Gastroesophageal sphincter (tissue), 3 donors: ENCODE measurements around the gene ZMIZ1.

Source experiments
- CTCF ChIP-seq, 4 experiments: fragments of 200-600 bp in 2 of 4; fragments of 450-650 bp in 2 of 4; sonication (generic) in 1 of 4; IDR thresholded peaks; one replicate each; pipeline ENCODE4 v1.5.1; 2017 to 2019; ENCODE audit warnings: antibody characterized with exemption in 4 of 4, mild to moderate bottlenecking in 2 of 4, moderate library complexity in 2 of 4
- POLR2A ChIP-seq, 2 donors: fragments of 450-650 bp; IDR thresholded peaks; one replicate each; pipeline ENCODE4 v1.6.1; 2017; ENCODE audit warnings: antibody characterized with exemption in 2 of 2, mild to moderate bottlenecking in 2 of 2, moderate library complexity in 1 of 2

- TF ChIP-seq CTCF (IDR thresholded peaks at IDR 0.05) (no peak), POLR2A (IDR thresholded peaks at IDR 0.05) (no peak)
These were observed 94.9 kb downstream of the ZMIZ1 start for GRCh38 chr10:79163666-79163975.
